Ascending aorta (tissue), 2 donors: ENCODE data around the gene RLIM. TPM values are rescaled to one million over a fixed set of nuclear protein-coding genes. Genes with fewer than 3 reads are reported as not detected.

Experiments used
- DNase-seq, 2 donors: peaks; one replicate each; pipeline ENCODE4 v3.0.0-alpha.2; 2019; ENCODE audit warnings: low spot score in 2 of 2
- H3K27ac ChIP-seq, 2 donors: fragments of 200-600 bp; sonication (generic); one replicate each; pipeline ENCODE4 v1.5.1; 2016 to 2017; ENCODE audit warnings: mild to moderate bottlenecking in 1 of 2
- H3K27me3 ChIP-seq: fragments of 200-600 bp; sonication (generic); one replicate; pipeline ENCODE4 v1.5.1; 2017
- H3K36me3 ChIP-seq, 2 donors: fragments of 200-600 bp; sonication (generic); one replicate each; pipeline ENCODE4 v1.5.1; 2016
- H3K4me1 ChIP-seq, 2 donors: fragments of 200-600 bp; sonication (generic); one replicate each; pipeline ENCODE4 v1.5.1; 2016 to 2017; ENCODE audit warnings: mild to moderate bottlenecking in 1 of 2
- H3K4me3 ChIP-seq, 2 donors: fragments of 200-600 bp; sonication (generic); one replicate each; pipeline ENCODE4 v1.5.1; 2016 to 2017; ENCODE audit warnings: mild to moderate bottlenecking in 1 of 2
- H3K9me3 ChIP-seq, 2 donors: fragments of 200-600 bp; sonication (generic); one replicate each; pipeline ENCODE4 v1.5.1; 2016
- CTCF ChIP-seq, 3 experiments: fragments of 200-600 bp in 2 of 3; fragments of 450-650 bp in 1 of 3; sonication (generic) in 2 of 3; IDR thresholded peaks; one replicate each; pipeline ENCODE4 v1.5.1; 2016 to 2019; ENCODE audit warnings: antibody characterized with exemption in 3 of 3, mild to moderate bottlenecking in 1 of 3, moderate library complexity in 1 of 3
- intact Hi-C: fragments of 100-400 bp; cut with DNase I; formaldehyde crosslinking; loops from one replicate; pipeline ENCODE4 v1.15.1; 2023
- total RNA-seq: library from RNA; depleted of rRNA; stranded (reverse); fragments of >200 nt; gene quantifications from one replicate; pipeline ENCODE4 v1.1.0, GENCODE V29; 2016

RLIM gene
- total RNA-seq, 1 donor from 2014 or later = 11.9 TPM

GRCh38 chrX:74535408-74536151, 78.8 kb downstream of the RLIM start:
- peak in 2 of 3 experiments; percentile 21 to 41 for TF ChIP-seq CTCF (IDR thresholded peaks at IDR 0.05)
- peak; percentile 52 to 85 for DNase-seq
- Histone ChIP-seq H3K27ac (peak overlapping the region; percentile 85 to 92), H3K4me3 (peak overlapping the region; percentile 52 to 64), H3K4me1 (peaks cover 0 to 3% of the 10 kb centered on the region in 2 donors), H3K36me3 (no peaks in the 10 kb centered on the region), H3K9me3 (no peaks in the 10 kb centered on the region), H3K27me3 (no peaks in the 10 kb centered on the region)
- intact Hi-C loops = loop anchor here (1.0 to 5.0 kb wide), 5 partner anchors 15 to 737 kb away; partner anchors contain the start of gene UPRT

Other genes starting within 250 kb of the RLIM start
- 10.7 TPM for gene SLC16A2, start 193.1 kb downstream of the RLIM start, total RNA-seq